Adrenal gland (tissue), 5 donors: ENCODE measurements around the gene TRMT11.

ENCODE experiments used
- CTCF ChIP-seq, 6 experiments: fragments of 450-650 bp in 4 of 6; fragments of 200-600 bp in 2 of 6; sonication (generic) in 1 of 6; IDR thresholded peaks; 1 replicate in 5 of 6; 2 replicates in 1 of 6; pipeline versions ENCODE4 v1.5.1 to v1.8.0; 2016 to 2021; ENCODE audit warnings: antibody characterized with exemption in 6 of 6, mild to moderate bottlenecking in 2 of 6, moderate library complexity in 1 of 6
- POLR2A ChIP-seq, 2 donors: fragments of 450-650 bp; IDR thresholded peaks; one replicate each; pipeline ENCODE4 v1.6.1; 2017; ENCODE audit warnings: antibody characterized with exemption in 2 of 2, mild to moderate bottlenecking in 2 of 2, moderate library complexity in 1 of 2
- donor health status: DM: no; HTN: no; CAD: no.

GRCh38 chr6:125984311-125984710 is 2.0 kb upstream of the TRMT11 start:
- TF ChIP-seq CTCF (IDR thresholded peaks at IDR 0.05): no peak
- no peak for TF ChIP-seq POLR2A (IDR thresholded peaks at IDR 0.05)
